Brain microvascular endothelial cell (primary cell): Measurements from ENCODE around the gene NOL9.

Experiments used
- DNase-seq: peaks from one replicate; pipeline ENCODE4 v3.0.0-alpha.2; 2020
- H3K27ac ChIP-seq: fragments of 250-450 bp; sonication (Bioruptor Pico); 2 replicates; pipeline ENCODE4 v1.5.1; 2020; ENCODE audit warnings: mild to moderate bottlenecking, moderate library complexity
- H3K27me3 ChIP-seq: fragments of 250-450 bp; sonication (Bioruptor Pico); replicated peaks from 2 replicates; pipeline ENCODE4 v1.5.1; 2020; ENCODE audit warnings: mild to moderate bottlenecking
- H3K36me3 ChIP-seq: fragments of 250-450 bp; sonication (Bioruptor Pico); replicated peaks from 2 replicates; pipeline ENCODE4 v1.5.1; 2020; ENCODE audit warnings: mild to moderate bottlenecking
- H3K4me3 ChIP-seq: 2 replicates; pipeline ENCODE4 v1.5.1; 2011; ENCODE audit warnings: low read depth, mild to moderate bottlenecking, control low read depth, low read length, moderate library complexity
- CTCF ChIP-seq: IDR thresholded peaks from 2 replicates; pipeline ENCODE4 v1.5.1; 2011; ENCODE audit warnings: low read depth, mild to moderate bottlenecking, moderate library complexity, low read length, control low read depth, inconsistent platforms; ENCODE audit errors: missing control alignments
- in situ Hi-C: cut with HindIII; loops from 2 replicates; pipeline ENCODE4 v1.10.0; 2017; ENCODE audit warnings: low sequenced_read_pairs, low pct_ligation_motif_present

Gene NOL9

GRCh38 chr1:6544831-6545230 is 9.5 kb downstream of the NOL9 start:
- Histone ChIP-seq H3K4me3 (no peak overlapping the region), H3K36me3 (peaks cover 37% of the 10 kb centered on the region), H3K27ac (peak overlapping the region; percentile 81), H3K27me3 (no peaks in the 10 kb centered on the region)
- peak; percentile 63 for DNase-seq
- no peak for TF ChIP-seq CTCF
- in situ Hi-C loops = no loop called here

- no peak for TF ChIP-seq CTCF
- Histone ChIP-seq H3K36me3 (peaks cover 29% of the 10 kb centered on the region), H3K27ac (peak overlapping the region; percentile 93), H3K27me3 (no peaks in the 10 kb centered on the region), H3K4me3 (no peak overlapping the region)
- DNase-seq = peak; percentile 59
- in situ Hi-C loops = no loop called here
Measured at GRCh38 chr1:6538956-6539355, 15.4 kb downstream of the NOL9 start.

- H3K27ac ChIP-seq = no peak overlapping the region
- in situ Hi-C loops = no loop called here
- H3K36me3 ChIP-seq = peaks cover 42% of the 10 kb centered on the region
- no peak for DNase-seq
- TF ChIP-seq CTCF = no peak
- H3K27me3 ChIP-seq = no peaks in the 10 kb centered on the region
- H3K4me3 ChIP-seq = no peak overlapping the region
Measured at GRCh38 chr1:6536291-6536690, 18.0 kb downstream of the NOL9 start.

- in situ Hi-C loops = no loop called here
- H3K36me3 ChIP-seq = peaks cover 48% of the 10 kb centered on the region
- no peak overlapping the region for H3K27ac ChIP-seq
- H3K27me3 ChIP-seq = no peaks in the 10 kb centered on the region
- DNase-seq = no peak
- no peak for TF ChIP-seq CTCF
- no peak overlapping the region for H3K4me3 ChIP-seq
Measured at GRCh38 chr1:6535214-6535613, 19.1 kb downstream of the NOL9 start.

- Histone ChIP-seq H3K4me3 (no peak overlapping the region), H3K36me3 (peaks cover 53% of the 10 kb centered on the region)
- in situ Hi-C loops = no loop called here
Measured at GRCh38 chr1:6534248-6534822, 20.0 kb downstream of the NOL9 start.

More at GRCh38 chr1:6534248-6534822, 20.0 kb downstream of the NOL9 start:
- DNase-seq = no peak
- Histone ChIP-seq H3K27me3 (no peaks in the 10 kb centered on the region), H3K27ac (no peak overlapping the region)
- TF ChIP-seq CTCF = no peak
